K562 (cell line): ENCODE results near the gene SNRNP40. TPM values are rescaled to one million over a fixed set of nuclear protein-coding genes. Genes with fewer than 3 reads are reported as not detected.

Experiments
- ATAC-seq: fragments of 200-7000 bp; cut with Tn5 transposase; 3 replicates; pipeline ENCODE4 v1.9.1; 2020; ENCODE audit warnings: moderate library complexity
- BruUV-seq: library from RNA; stranded (reverse); fragments of 400-500 nt; replicated peaks from 2 replicates; lab custom pipeline; 2021; lab: Mats Ljungman, UMichigan
- CTCF ChIA-PET: fragments of 300-600 bp; formaldehyde crosslinking; extraction: SDS; loops from one replicate; lab custom pipeline; 2021; ENCODE audit warnings: low intra/inter-chr PET ratio; lab: Yijun Ruan, JAX
- POLR2A ChIA-PET: fragments of 300-600, 350-650 bp; sonication (Branson Sonifier 250); formaldehyde crosslinking; extraction: SDS; loops from one replicate; lab custom pipeline; 2021; ENCODE audit warnings: antibody characterized with exemption, inconsistent platforms; lab: Yijun Ruan, JAX
- DNase-seq, 4 experiments: peaks; one replicate each; pipeline versions ENCODE4 v3.0.0 to v3.0.0-alpha.2; 2011 to 2018; ENCODE audit warnings: low spot score in 3 of 4, mixed read lengths in 3 of 4; ENCODE audit errors: extremely low read depth in 1 of 4
- FAIRE-seq: peaks from 2 replicates; lab custom pipeline; 2011; peaks lifted over from hg19 to GRCh38; lab: Jason Lieb, UNC
- H2AFZ ChIP-seq: 2 replicates; pipeline ENCODE4 v1.6.0; 2011; ENCODE audit warnings: low read depth, low read length, control low read depth, inconsistent platforms
- H3K27ac ChIP-seq: fragments of 200-600 bp; 3 replicates; pipeline ENCODE4 v1.8.0; 2011; ENCODE audit warnings: low read depth, mild to moderate bottlenecking, control low read depth, inconsistent platforms, low read length, moderate library complexity, mixed read lengths; ENCODE audit errors: extremely low read depth
- H3K27me3 ChIP-seq, 2 experiments: fragments of 300-600 bp in 1 of 2; 2 replicates in 1 of 2; 3 replicates in 1 of 2; pipeline versions ENCODE4 v1.6.0 to v1.8.0; 2011; ENCODE audit warnings: inconsistent platforms in 2 of 2, low read length in 2 of 2, mild to moderate bottlenecking in 1 of 2, mixed read lengths in 1 of 2, moderate library complexity in 1 of 2; ENCODE audit not compliant: control insufficient read depth in 2 of 2, insufficient read depth in 2 of 2
- H3K36me3 ChIP-seq: fragments of 300-600 bp; 3 replicates; pipeline ENCODE4 v1.8.0; 2011; ENCODE audit warnings: mild to moderate bottlenecking, low read length, inconsistent platforms; ENCODE audit not compliant: control insufficient read depth, insufficient read depth
- H3K4me1 ChIP-seq, 2 experiments: fragments of 200-600 bp in 1 of 2; replicated peaks in 1 of 2; 2 replicates in 1 of 2; 3 replicates in 1 of 2; pipeline versions ENCODE4 v1.5.1 to v1.8.0; 2011; ENCODE audit warnings: inconsistent platforms in 2 of 2, low read length in 2 of 2, mild to moderate bottlenecking in 1 of 2, mixed read lengths in 1 of 2, moderate library complexity in 1 of 2; ENCODE audit not compliant: control insufficient read depth in 2 of 2, insufficient read depth in 2 of 2
- H3K4me2 ChIP-seq: 2 replicates; pipeline ENCODE4 v1.6.1; 2011; ENCODE audit warnings: low read length, control low read depth, inconsistent platforms, mixed read lengths; ENCODE audit not compliant: insufficient read depth
- H3K4me3 ChIP-seq: fragments of 200-600 bp; sonication (generic), shearing (Covaris generic); 2 replicates; pipeline ENCODE4 v1.5.1; 2016; ENCODE audit warnings: control low read depth, inconsistent platforms
- H3K79me2 ChIP-seq: fragments of 200-600 bp; 3 replicates; pipeline ENCODE4 v1.8.0; 2011; ENCODE audit warnings: low read length, inconsistent platforms; ENCODE audit not compliant: control insufficient read depth, insufficient read depth
- H3K9ac ChIP-seq, 2 experiments: 2 replicates each; pipeline versions ENCODE4 v1.6.0 to v1.6.1; 2011; ENCODE audit warnings: low read depth in 2 of 2, low read length in 2 of 2, control low read depth in 1 of 2, inconsistent platforms in 1 of 2, mild to moderate bottlenecking in 1 of 2, mixed read lengths in 1 of 2; ENCODE audit not compliant: insufficient read depth in 1 of 2
- H3K9me1 ChIP-seq: one replicate; pipeline ENCODE4 v1.6.0; 2011; ENCODE audit warnings: inconsistent platforms, mild to moderate bottlenecking, low read length, moderate library complexity; ENCODE audit not compliant: control insufficient read depth, insufficient read depth
- H3K9me3 ChIP-seq: replicated peaks from 2 replicates; pipeline ENCODE4 v1.5.1; 2011; ENCODE audit warnings: low read depth, low read length, inconsistent platforms; ENCODE audit not compliant: control insufficient read depth, insufficient read depth
- H4K20me1 ChIP-seq: replicated peaks from 2 replicates; pipeline ENCODE4 v1.6.1; 2011; ENCODE audit warnings: low read length, inconsistent platforms, mixed read lengths; ENCODE audit not compliant: control insufficient read depth, insufficient read depth
- BCOR ChIP-seq: fragments of 450-650 bp; IDR thresholded peaks from 2 replicates; pipeline ENCODE4 v1.6.1; 2016
- CTBP1 ChIP-seq: fragments of 450-650 bp; IDR thresholded peaks from 2 replicates; pipeline ENCODE4 v1.6.1; 2016; ENCODE audit warnings: borderline replicate concordance
- DIDO1 ChIP-seq: fragments of 450-650 bp; IDR thresholded peaks from 2 replicates; pipeline ENCODE4 v1.6.1; 2016; ENCODE audit warnings: low read depth, missing biosample characterization, missing genetic modification characterization
- ESRRA ChIP-seq: fragments of 450-650 bp; IDR thresholded peaks from 2 replicates; pipeline ENCODE4 v1.6.1; 2014; ENCODE audit warnings: low read depth, mild to moderate bottlenecking, moderate library complexity, borderline replicate concordance
- HDAC3 ChIP-seq: fragments of 450-650 bp; IDR thresholded peaks from 2 replicates; pipeline ENCODE4 v1.6.1; 2018; ENCODE audit warnings: borderline replicate concordance, mild to moderate bottlenecking, moderate library complexity; ENCODE audit not compliant: partially characterized antibody
- KAT8 ChIP-seq: fragments of 450-650 bp; IDR thresholded peaks from 2 replicates; pipeline ENCODE4 v1.6.1; 2016; ENCODE audit warnings: low read depth, mild to moderate bottlenecking
- KDM1A ChIP-seq, 2 experiments: fragments of 450-650 bp; IDR thresholded peaks; 2 replicates each; pipeline ENCODE4 v1.6.1; 2016; ENCODE audit warnings: mild to moderate bottlenecking in 2 of 2
- MED1 ChIP-seq: sonication (generic); formaldehyde crosslinking; IDR thresholded peaks from 2 replicates; pipeline ENCODE4 v1.8.1; 2023; ENCODE audit warnings: missing genetic modification reagents, borderline replicate concordance
- MITF ChIP-seq: IDR thresholded peaks from 2 replicates; pipeline ENCODE4 v1.6.1; 2014; ENCODE audit warnings: antibody characterized with exemption
- RBM15 ChIP-seq: fragments of 200-400 bp; formaldehyde crosslinking; IDR thresholded peaks from 2 replicates; pipeline ENCODE4 v1.6.1; 2018; ENCODE audit warnings: mild to moderate bottlenecking, low read length, moderate library complexity; ENCODE audit not compliant: insufficient read depth
- RBM25 ChIP-seq: fragments of 200-400 bp; formaldehyde crosslinking; IDR thresholded peaks from 2 replicates; pipeline ENCODE4 v1.6.1; 2018; ENCODE audit warnings: low read length, low read depth, moderate library complexity; ENCODE audit not compliant: severe bottlenecking
- ZBED1 ChIP-seq: IDR thresholded peaks from 2 replicates; pipeline ENCODE4 v1.6.1; 2014
- ZFPM2 ChIP-seq: fragments of 250-450 bp; sonication (Bioruptor Pico); IDR thresholded peaks from 2 replicates; pipeline ENCODE4 v1.5.1; 2022; ENCODE audit warnings: mild to moderate bottlenecking
- WGBS: fragments of 100-300 bp; shearing (Covaris generic); methylation state at CpG from one replicate; pipeline ENCODE4 v1.1.6; 2016; ENCODE audit warnings: low coverage, mixed read lengths; ENCODE audit not compliant: insufficient coverage; ENCODE audit errors: missing lambda C conversion rate; 5-methylcytosine and 5-hydroxymethylcytosine counted together
- in situ Hi-C: fragments of 300-500 bp; cut with MboI; formaldehyde crosslinking; loops from 4 replicates; pipeline ENCODE4 v1.15.0; 2018; ENCODE audit warnings: inconsistent platforms, mixed read lengths
- intact Hi-C: fragments of 100-400 bp; cut with micrococcal nuclease; formaldehyde crosslinking; loops from 2 replicates; pipeline ENCODE4 v1.14.2; 2022
- polyA plus RNA-seq, 8 experiments: library from polyadenylated mRNA; depleted of rRNA in 4 of 8; stranded (reverse) in 5 of 8; unstranded in 3 of 8; fragments of >200 nt; fragmentation: Nextera tagmentation in 2 of 8; fragmentation: Illumina TruSeq in 1 of 8; extraction: Ambion mirVana in 2 of 8; extraction: Trizol in 1 of 8; gene quantifications; 2 replicates each; pipeline versions ENCODE4 v1.2.1 to v1.2.3, GENCODE V29; 2011 to 2014; ENCODE audit warnings: inconsistent platforms in 1 of 8, missing spikeins in 1 of 8
- total RNA-seq, 7 experiments: library from RNA; depleted of rRNA in 6 of 7; stranded (reverse); fragments of >200 nt in 6 of 7; fragmentation: Illumina TruSeq in 2 of 7; extraction: Trizol in 2 of 7; gene quantifications; 2 replicates each; pipeline versions ENCODE4 v1.2.1 to v1.2.3, GENCODE V29; 2011 to 2021; ENCODE audit warnings: low replicate concordance in 1 of 7
- TF ChIP-seq, protein P1 (sequence below): fragments of 250-450 bp; sonication (Bioruptor Pico); IDR thresholded peaks from 2 replicates; pipeline ENCODE4 v1.4.0; 2020; ENCODE audit warnings: mild to moderate bottlenecking, moderate library complexity

SNRNP40 gene
- total and polyA plus RNA-seq, 9 of the 15 experiments (the other 6 are each of a cell fraction or from before 2014, with no cell fraction given), result 48.7 to 278 (median 163) TPM

GRCh38 chr1:31232689-31233088 lies 63.9 kb downstream of the SNRNP40 start:
- intact Hi-C loops (no loop called here), in situ Hi-C loops (no loop called here)
- CTCF ChIA-PET, result no interaction called here
- Histone ChIP-seq H3K4me2 (no peak overlapping the region), H3K9ac (no peak overlapping the region), H4K20me1 (0 out of 2 replicates have a peak, but pooled peaks cover 3% of the 10 kb centered on the region), H3K4me3 (no peak overlapping the region), H3K36me3 (no peaks in the 10 kb centered on the region), H2AFZ (no peak overlapping the region), H3K4me1 (no peaks in the 10 kb centered on the region), H3K79me2 (no peaks in the 10 kb centered on the region), H3K9me1 (no peaks in the 10 kb centered on the region), H3K9me3 (no peaks in the 10 kb centered on the region), H3K27me3 (peaks cover 31 to 54% of the 10 kb centered on the region in 2 experiments), H3K27ac (no peak overlapping the region)
- POLR2A ChIA-PET, result interaction anchor here (1.8 kb wide), 1 partner anchor 15 kb away, joined by 4 read pairs; no protein-coding TSS in a partner anchor
- WGBS, result 0% methylated on average over 2 of the region's 2 CpGs
- ATAC-seq (no peak), FAIRE-seq (no peak), DNase-seq (no peak)
- no peak for TF ChIP-seq RBM15
- TF ChIP-seq KDM1A (IDR thresholded peaks at IDR 0.05), result 0 out of 4 replicates have a peak, but pooled peaks of 1 of the 2 experiments have one; percentile 20
- TF ChIP-seq ESRRA, result peak; percentile 51; the same call in 1 of the 2 replicates
- no peak for TF ChIP-seq CTBP1
- no peak for TF ChIP-seq DIDO1 (tag)
- TF ChIP-seq, protein P1, sequence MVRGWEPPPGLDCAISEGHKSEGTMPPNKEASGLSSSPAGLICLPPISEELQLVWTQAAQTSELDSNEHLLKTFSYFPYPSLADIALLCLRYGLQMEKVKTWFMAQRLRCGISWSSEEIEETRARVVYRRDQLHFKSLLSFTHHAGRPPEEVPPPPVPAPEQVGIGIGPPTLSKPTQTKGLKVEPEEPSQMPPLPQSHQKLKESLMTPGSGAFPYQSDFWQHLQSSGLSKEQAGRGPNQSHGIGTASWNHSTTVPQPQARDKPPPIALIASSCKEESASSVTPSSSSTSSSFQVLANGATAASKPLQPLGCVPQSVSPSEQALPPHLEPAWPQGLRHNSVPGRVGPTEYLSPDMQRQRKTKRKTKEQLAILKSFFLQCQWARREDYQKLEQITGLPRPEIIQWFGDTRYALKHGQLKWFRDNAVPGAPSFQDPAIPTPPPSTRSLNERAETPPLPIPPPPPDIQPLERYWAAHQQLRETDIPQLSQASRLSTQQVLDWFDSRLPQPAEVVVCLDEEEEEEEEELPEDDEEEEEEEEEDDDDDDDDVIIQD, result no peak
- no peak for TF ChIP-seq MITF
- peak; percentile 84 for TF ChIP-seq RBM25
- no peak for TF ChIP-seq HDAC3
- TF ChIP-seq MED1 (CRISPR knock-in tag), result no peak
- no peak for TF ChIP-seq ZBED1
- no peak for TF ChIP-seq ZFPM2
- no peak for TF ChIP-seq KAT8
- TF ChIP-seq BCOR, result 0 out of 2 replicates have a peak, but pooled peaks have one; percentile 24
- BruUV-seq, result no TSS peak
